NCI-H2227 treated with DMSO at 0.1 percent for 48 hours (cell line): Measurements from ENCODE around the gene SPATA19.
"Not testable (repeated sequence)": the region's sequence is repeated elsewhere in the genome, so short reads cannot be mapped to it uniquely, and the experiment has no call there.

ENCODE experiments used
- DNase-seq: peaks from one replicate; lab custom pipeline; 2025; lab: John Stamatoyannopoulos, UW

The SPATA19 gene

GRCh38 chr11:133845413-133845812, at the start of gene SPATA19:
Gene SPATA19 (minus strand): TSS chr11:133845513. CDS start chr11:133845446, 67 bp downstream.
- no peak for DNase-seq

GRCh38 chr11:133895061-133895479, 49.8 kb upstream of the SPATA19 start:
- no peak for DNase-seq

GRCh38 chr11:133893381-133893780, 48.1 kb upstream of the SPATA19 start:
- DNase-seq = no peak

GRCh38 chr11:133892584-133893380, 47.5 kb upstream of the SPATA19 start:
- DNase-seq = no peak

- DNase-seq = no peak
These were observed 46.8 kb upstream of the SPATA19 start for GRCh38 chr11:133892126-133892525.

- no peak for DNase-seq
These were observed 44.6 kb upstream of the SPATA19 start for GRCh38 chr11:133889893-133890292.

- DNase-seq = no peak
These were observed 43.9 kb upstream of the SPATA19 start for GRCh38 chr11:133889188-133889587.

GRCh38 chr11:133887692-133888332, 42.5 kb upstream of the SPATA19 start:
- DNase-seq = no peak

- DNase-seq = no peak
These were observed 40.7 kb upstream of the SPATA19 start for GRCh38 chr11:133886029-133886428.

GRCh38 chr11:133872160-133872559, 26.8 kb upstream of the SPATA19 start:
- DNase-seq = no peak

GRCh38 chr11:133867456-133867855, 22.1 kb upstream of the SPATA19 start:
- DNase-seq = no peak

- no peak for DNase-seq
These were observed 20.2 kb upstream of the SPATA19 start for GRCh38 chr11:133865466-133865865.

- no peak for DNase-seq
These were observed 19.4 kb upstream of the SPATA19 start for GRCh38 chr11:133864756-133865155.

- DNase-seq = no peak
These were observed 14.8 kb upstream of the SPATA19 start for GRCh38 chr11:133860151-133860550.

- not testable (repeated sequence) for DNase-seq
These were observed 9.1 kb upstream of the SPATA19 start for GRCh38 chr11:133854330-133854960.

GRCh38 chr11:133844217-133844616, 1.1 kb downstream of the SPATA19 start:
- DNase-seq = no peak

- DNase-seq = no peak
These were observed 1.8 kb downstream of the SPATA19 start for GRCh38 chr11:133843454-133843987.

GRCh38 chr11:133842730-133843129, 2.6 kb downstream of the SPATA19 start:
- no peak for DNase-seq

GRCh38 chr11:133842053-133842452, 3.3 kb downstream of the SPATA19 start:
- no peak for DNase-seq

- no peak for DNase-seq
These were observed 3.9 kb downstream of the SPATA19 start for GRCh38 chr11:133841279-133842043.

- DNase-seq = no peak
These were observed 4.8 kb downstream of the SPATA19 start for GRCh38 chr11:133840479-133840941.
